Neural progenitor cell (in vitro differentiated cells): ENCODE data around the gene FKBP5. TPM values are rescaled to one million over a fixed set of nuclear protein-coding genes. Genes with fewer than 3 reads are reported as not detected.
"Not testable (repeated sequence)": the region's sequence is repeated elsewhere in the genome, so short reads cannot be mapped to it uniquely, and the experiment has no call there.

ENCODE experiments used
- DNase-seq: peaks from one replicate; pipeline ENCODE4 v3.0.0-alpha.2; 2016; ENCODE audit warnings: low spot score
- H2AFZ ChIP-seq: fragments of 200-600 bp; sonication (generic); replicated peaks from 2 replicates; pipeline ENCODE4 v1.6.1; 2016; ENCODE audit warnings: antibody characterized with exemption
- H3F3A ChIP-seq: fragments of 200-600 bp; sonication (generic); 2 replicates; pipeline ENCODE4 v1.6.1; 2016; ENCODE audit warnings: antibody characterized with exemption, low read depth
- H3K27ac ChIP-seq: fragments of 200-600 bp; sonication (generic); 2 replicates; pipeline ENCODE4 v1.5.1; 2016; ENCODE audit warnings: mild to moderate bottlenecking
- H3K27me3 ChIP-seq: fragments of 200-600 bp; sonication (generic); 2 replicates; pipeline ENCODE4 v1.6.1; 2016; ENCODE audit warnings: mild to moderate bottlenecking, moderate library complexity
- H3K36me3 ChIP-seq: fragments of 200-600 bp; sonication (generic); 2 replicates; pipeline ENCODE4 v1.5.1; 2016
- H3K4me1 ChIP-seq: fragments of 200-600 bp; sonication (generic); 2 replicates; pipeline ENCODE4 v1.6.1; 2016; ENCODE audit warnings: mixed run types
- H3K4me2 ChIP-seq: fragments of 200-600 bp; sonication (generic); 2 replicates; pipeline ENCODE4 v1.6.1; 2016
- H3K4me3 ChIP-seq: fragments of 200-600 bp; sonication (generic); 2 replicates; pipeline ENCODE4 v1.5.1; 2016
- H3K79me2 ChIP-seq: fragments of 200-600 bp; sonication (generic); 2 replicates; pipeline ENCODE4 v1.6.1; 2016; ENCODE audit warnings: low read depth
- H3K9ac ChIP-seq: fragments of 200-600 bp; sonication (generic); 2 replicates; pipeline ENCODE4 v1.6.1; 2016
- H3K9me3 ChIP-seq: fragments of 200-600 bp; sonication (generic); 2 replicates; pipeline ENCODE4 v1.5.1; 2016; ENCODE audit warnings: low read depth
- H4K20me1 ChIP-seq: fragments of 200-600 bp; sonication (generic); 2 replicates; pipeline ENCODE4 v1.6.1; 2016; ENCODE audit warnings: low read depth
- H3K27ac Mint-ChIP-seq: 3 replicates; pipeline ENCODE4 v1.8.0; 2021; ENCODE audit warnings: mixed read lengths
- H3K27me3 Mint-ChIP-seq: 2 replicates; pipeline ENCODE4 v1.8.0; 2022; ENCODE audit warnings: low read depth, mild to moderate bottlenecking, inconsistent platforms, moderate library complexity, mixed read lengths; ENCODE audit not compliant: insufficient read depth
- H3K36me3 Mint-ChIP-seq: 3 replicates; pipeline ENCODE4 v1.8.0; 2021; ENCODE audit warnings: mixed read lengths
- H3K4me1 Mint-ChIP-seq: 3 replicates; pipeline ENCODE4 v1.8.0; 2021; ENCODE audit warnings: mixed read lengths
- H3K4me3 Mint-ChIP-seq: 3 replicates; pipeline ENCODE4 v1.8.0; 2021; ENCODE audit warnings: mild to moderate bottlenecking, moderate library complexity, mixed read lengths
- H3K9me3 Mint-ChIP-seq: 3 replicates; pipeline ENCODE4 v1.8.0; 2020; ENCODE audit warnings: mixed read lengths
- CTCF ChIP-seq: fragments of 200-600 bp; sonication (generic); IDR thresholded peaks from 2 replicates; pipeline ENCODE4 v1.5.1; 2017; ENCODE audit warnings: antibody characterized with exemption, mild to moderate bottlenecking
- EZH2 ChIP-seq: fragments of 200-600 bp; sonication (generic); IDR thresholded peaks from 2 replicates; pipeline ENCODE4 v1.6.1; 2017; ENCODE audit warnings: antibody characterized with exemption, mild to moderate bottlenecking, moderate library complexity
- EZH2phosphoT487 ChIP-seq: fragments of 200-600 bp; sonication (generic); IDR thresholded peaks from 2 replicates; pipeline ENCODE4 v1.6.1; 2017; ENCODE audit warnings: antibody characterized with exemption
- total RNA-seq: library from RNA; depleted of rRNA; stranded (reverse); fragments of >200 nt; gene quantifications from 2 replicates; pipeline ENCODE4 v1.2.3, GENCODE V29; 2015; ENCODE audit warnings: low replicate concordance

Gene FKBP5
- total RNA-seq, 1 donor from 2014 or later: 20.9 TPM

GRCh38 chr6:35580836-35581235, 107.9 kb downstream of the FKBP5 start:
- no peaks in the 10 kb centered on the region for H3K4me1 ChIP-seq
- H2AFZ ChIP-seq: no peak overlapping the region
- H3K4me3 Mint-ChIP-seq: no peak overlapping the region
- no peaks in the 10 kb centered on the region for H3K9me3 ChIP-seq
- no peak overlapping the region for H3K9ac ChIP-seq
- H3K4me3 ChIP-seq: no peak overlapping the region
- no peaks in the 10 kb centered on the region for H3K9me3 Mint-ChIP-seq
- no peaks in the 10 kb centered on the region for H3K79me2 ChIP-seq
- no peaks in the 10 kb centered on the region for H3K27me3 ChIP-seq
- H4K20me1 ChIP-seq: no peaks in the 10 kb centered on the region
- no peak overlapping the region for H3K27ac ChIP-seq
- no peak overlapping the region for H3K4me2 ChIP-seq
- H3K27me3 Mint-ChIP-seq: no peaks in the 10 kb centered on the region
- DNase-seq: no peak
- no peaks in the 10 kb centered on the region for H3K36me3 ChIP-seq
- peaks cover 15% of the 10 kb centered on the region for H3F3A ChIP-seq
- H3K36me3 Mint-ChIP-seq: peaks cover 12% of the 10 kb centered on the region
- TF ChIP-seq EZH2: no peak
- no peak for TF ChIP-seq EZH2phosphoT487
- no peak for TF ChIP-seq CTCF
- H3K4me1 Mint-ChIP-seq: no peaks in the 10 kb centered on the region
- no peak overlapping the region for H3K27ac Mint-ChIP-seq

GRCh38 chr6:35576682-35577081, 112.0 kb downstream of the FKBP5 start:
- no peaks in the 10 kb centered on the region for H3K27me3 ChIP-seq
- no peaks in the 10 kb centered on the region for H3K27me3 Mint-ChIP-seq
- H3K4me1 ChIP-seq: no peaks in the 10 kb centered on the region
- H3K4me3 Mint-ChIP-seq: no peak overlapping the region
- no peaks in the 10 kb centered on the region for H3K9me3 ChIP-seq
- no peak overlapping the region for H3K4me3 ChIP-seq
- TF ChIP-seq EZH2phosphoT487: no peak
- TF ChIP-seq EZH2: no peak
- TF ChIP-seq CTCF: no peak
- H3K27ac Mint-ChIP-seq: no peak overlapping the region
- H2AFZ ChIP-seq: no peak overlapping the region
- DNase-seq: no peak
- no peak overlapping the region for H3K27ac ChIP-seq
- H4K20me1 ChIP-seq: no peaks in the 10 kb centered on the region
- no peaks in the 10 kb centered on the region for H3K79me2 ChIP-seq
- no peak overlapping the region for H3K9ac ChIP-seq
- no peaks in the 10 kb centered on the region for H3K4me1 Mint-ChIP-seq
- H3K36me3 ChIP-seq: peaks cover 5% of the 10 kb centered on the region
- H3F3A ChIP-seq: no peaks in the 10 kb centered on the region
- peaks cover 20% of the 10 kb centered on the region for H3K36me3 Mint-ChIP-seq
- H3K4me2 ChIP-seq: no peak overlapping the region
- H3K9me3 Mint-ChIP-seq: no peaks in the 10 kb centered on the region

DNA sequence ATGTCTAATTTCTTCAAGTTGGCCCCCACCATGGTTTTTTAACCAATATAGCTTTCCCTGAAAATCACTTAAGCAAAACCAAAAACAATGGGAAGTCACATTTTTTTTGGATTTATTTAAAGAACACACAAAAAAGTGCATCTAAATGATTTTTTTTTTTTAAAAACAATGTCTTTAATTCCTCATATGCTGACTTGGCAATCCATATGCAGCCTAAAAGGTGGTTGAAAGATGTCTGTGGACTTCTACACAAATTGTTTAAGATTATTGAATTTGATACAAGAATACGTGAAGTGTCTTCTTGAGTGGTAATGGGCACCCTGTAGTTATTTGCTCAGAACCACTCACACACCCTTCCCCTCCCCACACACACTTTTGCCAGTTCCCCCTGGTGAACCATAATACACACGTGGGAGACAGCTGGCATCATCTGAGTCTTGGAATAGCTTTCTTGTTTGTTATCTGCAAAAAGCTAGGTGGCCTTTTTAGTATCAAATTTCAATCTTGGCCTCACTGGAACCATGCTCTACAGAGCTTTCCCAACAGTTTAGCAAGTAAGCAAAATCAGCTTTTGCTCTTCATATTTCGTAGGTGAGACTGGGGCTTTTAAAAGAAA, 115.1 kb downstream of the FKBP5 start:
- Histone ChIP-seq H3K79me2 (no peaks in the 10 kb centered on the region), H3K27me3 (no peaks in the 10 kb centered on the region), H3K4me1 (no peaks in the 10 kb centered on the region), H3K27ac (no peak overlapping the region), H3K4me2 (no peak overlapping the region), H3K9me3 (no peaks in the 10 kb centered on the region), H3K9ac (no peak overlapping the region), H3K36me3 (peaks cover 5% of the 10 kb centered on the region), H3F3A (no peaks in the 10 kb centered on the region), H2AFZ (no peak overlapping the region), H4K20me1 (no peaks in the 10 kb centered on the region), H3K4me3 (no peak overlapping the region)
- H3K27me3 Mint-ChIP-seq: peaks cover under 1% of the 10 kb centered on the region
- H3K27ac Mint-ChIP-seq: no peak overlapping the region
- H3K36me3 Mint-ChIP-seq: peaks cover 19% of the 10 kb centered on the region
- no peak for DNase-seq
- TF ChIP-seq CTCF (no peak), EZH2 (no peak), EZH2phosphoT487 (no peak)
- no peak overlapping the region for H3K4me3 Mint-ChIP-seq
- H3K9me3 Mint-ChIP-seq: no peaks in the 10 kb centered on the region
- H3K4me1 Mint-ChIP-seq: peaks cover 2% of the 10 kb centered on the region

DNA sequence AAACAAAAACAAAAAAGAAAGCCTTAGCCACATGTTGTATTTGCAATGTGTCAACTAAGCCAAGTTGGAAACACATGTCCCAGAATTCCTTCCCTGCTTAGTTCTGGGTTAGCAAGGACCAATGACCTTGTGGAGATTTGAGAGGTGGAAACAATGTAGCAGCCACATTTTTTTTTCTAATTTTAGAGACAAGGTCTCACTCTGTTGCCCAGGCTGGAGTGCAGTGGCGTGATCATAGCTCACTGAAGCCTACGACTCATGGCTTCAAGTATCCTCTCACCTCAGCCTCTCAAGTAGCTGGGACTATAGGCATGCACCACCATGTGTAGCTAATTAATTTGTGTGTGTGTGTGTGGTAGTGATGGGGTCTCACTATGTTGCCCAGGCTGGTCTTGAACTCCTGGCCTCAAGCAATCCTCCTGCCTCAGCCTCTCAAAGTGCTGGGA, 117.8 kb downstream of the FKBP5 start:
- not testable (repeated sequence) for H3K36me3 Mint-ChIP-seq, H4K20me1 ChIP-seq, DNase-seq, H3K9ac ChIP-seq, H2AFZ ChIP-seq, H3K4me3 Mint-ChIP-seq, H3K9me3 Mint-ChIP-seq, H3K4me1 Mint-ChIP-seq, H3K9me3 ChIP-seq, H3K4me2 ChIP-seq, H3K4me3 ChIP-seq, H3F3A ChIP-seq, H3K36me3 ChIP-seq, H3K27me3 Mint-ChIP-seq, H3K27ac ChIP-seq, H3K79me2 ChIP-seq, H3K27ac Mint-ChIP-seq, H3K4me1 ChIP-seq, H3K27me3 ChIP-seq
